Activated CD4-positive, alpha-beta T cell treated with anti-CD3 and anti-CD28 coated beads, Interleukin-2, amount 10 ng/mL, durations not matched to agents 7 days and 5 days (primary cell): ENCODE measurements around the gene NUP205. TPM values are rescaled to one million over a fixed set of nuclear protein-coding genes. Genes with fewer than 3 reads are reported as not detected.
"Not testable (repeated sequence)": the region's sequence is repeated elsewhere in the genome, so short reads cannot be mapped to it uniquely, and the experiment has no call there.

Experiments used
- CTCF ChIA-PET: fragments of 350-600 bp; sonication (Branson Sonifier 250); formaldehyde crosslinking; loops from one replicate; lab custom pipeline; 2021; ENCODE audit warnings: antibody characterized with exemption; lab: Charles Lee
- POLR2A ChIA-PET: fragments of 350-600 bp; sonication (Branson Sonifier 250); formaldehyde crosslinking; loops from one replicate; lab custom pipeline; 2021; ENCODE audit warnings: antibody characterized with exemption; lab: Charles Lee
- DNase-seq: peaks from one replicate; pipeline ENCODE4 v3.0.0-alpha.2; 2020
- H3K27ac Mint-ChIP-seq: one replicate; pipeline ENCODE4 v1.8.0; 2021; ENCODE audit warnings: mild to moderate bottlenecking, moderate library complexity, mixed read lengths
- H3K27me3 Mint-ChIP-seq: one replicate; pipeline ENCODE4 v1.8.0; 2021; ENCODE audit warnings: mixed read lengths
- H3K36me3 Mint-ChIP-seq: one replicate; pipeline ENCODE4 v1.8.0; 2021; ENCODE audit warnings: low read depth, mixed read lengths
- H3K4me1 Mint-ChIP-seq: one replicate; pipeline ENCODE4 v1.8.0; 2021; ENCODE audit warnings: mixed read lengths
- H3K4me3 Mint-ChIP-seq: one replicate; pipeline ENCODE4 v1.8.0; 2021; ENCODE audit warnings: mild to moderate bottlenecking, moderate library complexity, mixed read lengths
- H3K9me3 Mint-ChIP-seq: one replicate; pipeline ENCODE4 v1.8.0; 2021; ENCODE audit warnings: mixed read lengths
- total RNA-seq, 2 experiments: library from RNA; stranded (reverse); gene quantifications; one replicate each; pipeline ENCODE4 v1.2.3, GENCODE V29; 2021

NUP205 gene
- total RNA-seq, 2 experiments from 2014 or later = 88.8 to 99.5 TPM

DNA sequence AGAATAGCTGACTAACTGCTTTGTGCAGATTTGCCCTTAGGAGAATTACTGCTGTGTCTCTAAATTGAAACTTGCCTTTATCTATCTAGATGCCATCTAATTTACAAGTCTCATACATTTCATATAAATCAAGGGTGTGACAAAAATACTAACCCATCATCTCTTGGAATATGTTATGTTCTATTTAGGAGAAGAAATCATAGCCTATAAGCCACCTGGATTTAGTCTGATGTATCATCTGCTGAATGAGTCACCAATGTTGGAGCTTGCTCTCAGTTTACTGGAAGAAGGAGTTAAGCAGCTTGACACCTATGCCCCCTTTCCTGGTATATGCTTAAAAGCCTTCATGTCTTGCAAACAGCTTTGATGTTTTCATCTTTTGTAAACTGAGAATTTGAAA lies 43.5 kb downstream of the NUP205 start:
- CTCF ChIA-PET = no interaction called here

DNA sequence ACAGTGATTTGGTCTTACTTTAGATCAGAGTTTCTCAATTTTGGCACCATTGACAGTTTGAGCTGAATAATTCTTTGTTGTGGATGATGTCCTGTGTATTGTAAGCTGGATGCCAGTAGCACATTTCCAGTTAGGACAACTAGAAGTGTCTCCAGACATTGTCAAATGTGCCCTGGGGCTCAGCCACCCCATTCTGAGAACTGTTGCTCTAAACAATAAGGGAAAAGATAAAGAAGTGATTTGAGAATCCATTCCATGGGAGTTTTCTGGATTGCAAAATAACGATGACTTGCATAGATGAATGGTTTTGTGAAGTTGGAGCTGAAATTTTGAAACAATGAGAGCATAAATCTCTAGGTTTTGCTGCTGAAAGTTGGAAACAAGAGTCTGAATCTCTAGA lies 44.6 kb downstream of the NUP205 start:
- H3K4me1 Mint-ChIP-seq = no peaks in the 10 kb centered on the region
- H3K27ac Mint-ChIP-seq = no peak overlapping the region
- CTCF ChIA-PET = interaction anchor here (0.7 to 1.6 kb wide), 2 partner anchors 11 to 13 kb away, joined by 4 to 6 read pairs; no protein-coding TSS in a partner anchor
- H3K9me3 Mint-ChIP-seq = no peaks in the 10 kb centered on the region
- POLR2A ChIA-PET = no interaction called here
- no peak overlapping the region for H3K4me3 Mint-ChIP-seq
- H3K36me3 Mint-ChIP-seq = peaks cover 54% of the 10 kb centered on the region
- DNase-seq = no peak
- H3K27me3 Mint-ChIP-seq = no peaks in the 10 kb centered on the region

More for the DNA sequence above, 43.5 kb downstream of the NUP205 start:
- H3K9me3 Mint-ChIP-seq = no peaks in the 10 kb centered on the region
- H3K4me1 Mint-ChIP-seq = no peaks in the 10 kb centered on the region
- DNase-seq = no peak
- no peak overlapping the region for H3K27ac Mint-ChIP-seq
- POLR2A ChIA-PET = no interaction called here
- peaks cover 51% of the 10 kb centered on the region for H3K36me3 Mint-ChIP-seq
- H3K27me3 Mint-ChIP-seq = no peaks in the 10 kb centered on the region
- no peak overlapping the region for H3K4me3 Mint-ChIP-seq

DNA sequence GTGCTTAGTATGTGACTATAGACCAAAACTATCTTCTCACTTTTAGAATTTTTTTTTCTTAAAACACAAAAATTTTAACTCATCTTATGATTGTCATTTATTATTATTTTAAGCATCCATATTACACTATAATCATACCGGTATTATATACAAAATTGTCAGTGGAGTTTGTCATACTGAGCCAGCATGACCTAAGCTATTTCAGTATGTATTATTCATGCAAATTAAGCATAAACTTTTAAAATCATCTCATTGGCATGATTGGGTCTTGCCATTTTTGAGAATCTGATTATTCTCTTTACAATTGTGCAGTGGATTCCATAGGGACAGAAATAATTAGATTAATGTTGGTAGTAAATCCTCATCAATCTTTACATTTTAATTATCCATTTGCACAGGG lies 58.4 kb downstream of the NUP205 start:
- Mint-ChIP-seq H3K9me3 (no peaks in the 10 kb centered on the region), H3K4me3 (no peak overlapping the region), H3K4me1 (no peaks in the 10 kb centered on the region), H3K27ac (no peak overlapping the region), H3K27me3 (no peaks in the 10 kb centered on the region), H3K36me3 (peaks cover 29% of the 10 kb centered on the region)
- ChIA-PET POLR2A (no interaction called here), CTCF (interaction anchor here (0.6 to 1.2 kb wide), 2 partner anchors 29 to 492 kb away, joined by 3 read pairs; no protein-coding TSS in a partner anchor)
- DNase-seq = no peak

DNA sequence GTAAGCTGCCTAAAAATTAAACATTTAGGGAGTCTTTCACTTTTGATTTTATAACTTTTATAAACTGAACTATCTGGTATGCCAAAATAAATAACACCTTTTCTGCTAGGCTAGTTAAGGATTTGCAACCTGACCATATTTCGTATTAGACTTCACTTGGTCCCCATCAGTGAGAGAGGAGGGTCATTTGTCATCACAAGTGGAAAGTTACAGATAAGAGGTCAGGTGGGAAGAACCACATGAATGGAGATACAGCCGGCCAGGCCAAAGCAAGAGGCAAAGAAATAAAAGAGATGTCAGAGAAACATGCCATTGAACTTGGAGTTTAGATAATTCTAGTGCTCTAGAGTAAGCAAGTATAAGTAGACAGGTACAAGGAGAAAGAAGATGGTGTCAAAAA lies 60.1 kb downstream of the NUP205 start:
- Mint-ChIP-seq H3K4me3 (no peak overlapping the region), H3K9me3 (no peaks in the 10 kb centered on the region), H3K27ac (no peak overlapping the region), H3K36me3 (peaks cover 29% of the 10 kb centered on the region), H3K27me3 (no peaks in the 10 kb centered on the region), H3K4me1 (no peaks in the 10 kb centered on the region)
- ChIA-PET CTCF (no interaction called here), POLR2A (no interaction called here)
- DNase-seq = no peak

DNA sequence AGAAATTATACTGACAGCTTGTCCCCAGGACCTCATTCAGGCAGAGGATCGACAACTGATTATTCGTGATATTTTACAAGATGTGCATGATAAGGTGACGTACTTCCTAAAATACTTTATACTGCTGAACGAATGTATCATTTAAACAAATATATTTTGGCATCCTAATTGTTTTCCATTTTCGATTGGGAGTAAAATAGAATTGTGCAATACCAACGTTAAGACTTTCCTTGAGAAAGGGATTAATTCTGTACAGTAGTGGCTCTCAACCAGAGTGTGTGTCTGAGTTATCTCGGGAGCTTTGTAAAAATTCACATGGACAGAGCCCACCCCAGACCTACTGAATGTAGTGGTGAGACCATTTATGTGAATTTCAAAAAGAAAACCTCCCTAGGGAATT lies 60.8 kb downstream of the NUP205 start:
- POLR2A ChIA-PET = no interaction called here
- Mint-ChIP-seq H3K27me3 (no peaks in the 10 kb centered on the region), H3K4me3 (no peak overlapping the region), H3K27ac (no peak overlapping the region), H3K9me3 (no peaks in the 10 kb centered on the region), H3K36me3 (peaks cover 32% of the 10 kb centered on the region), H3K4me1 (no peaks in the 10 kb centered on the region)
- CTCF ChIA-PET = interaction anchor here (0.6 kb wide), 1 partner anchor 1657 kb away, joined by 3 read pairs; no protein-coding TSS in a partner anchor
- DNase-seq = no peak

DNA sequence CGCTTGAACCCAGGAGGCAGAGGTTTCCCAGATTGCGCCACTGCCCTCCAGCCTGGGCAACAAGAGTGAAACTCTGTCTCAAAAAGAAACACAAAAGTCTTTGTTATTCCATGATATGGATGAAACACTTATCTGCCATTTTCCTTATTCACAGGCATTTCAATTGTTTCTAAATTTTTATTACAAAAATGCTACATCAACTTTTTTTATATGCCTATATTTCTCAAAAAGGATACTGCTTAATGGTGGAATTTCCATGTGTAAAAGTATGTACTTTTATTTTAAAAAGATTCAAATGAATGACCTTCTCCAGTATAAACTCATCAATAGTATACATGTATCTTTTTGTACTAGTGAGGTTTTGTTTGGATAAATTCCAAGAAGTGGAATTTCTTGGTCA lies 62.7 kb downstream of the NUP205 start:
- no peaks in the 10 kb centered on the region for H3K4me1 Mint-ChIP-seq
- POLR2A ChIA-PET = no interaction called here
- H3K27me3 Mint-ChIP-seq = no peaks in the 10 kb centered on the region
- CTCF ChIA-PET = interaction anchor here (0.5 to 2.9 kb wide), 4 partner anchors 12 to 340 kb away, joined by 3 to 10 read pairs (median 5); no protein-coding TSS in a partner anchor
- no peak for DNase-seq
- peaks cover 36% of the 10 kb centered on the region for H3K36me3 Mint-ChIP-seq
- no peak overlapping the region for H3K4me3 Mint-ChIP-seq
- H3K27ac Mint-ChIP-seq = no peak overlapping the region
- no peaks in the 10 kb centered on the region for H3K9me3 Mint-ChIP-seq

DNA sequence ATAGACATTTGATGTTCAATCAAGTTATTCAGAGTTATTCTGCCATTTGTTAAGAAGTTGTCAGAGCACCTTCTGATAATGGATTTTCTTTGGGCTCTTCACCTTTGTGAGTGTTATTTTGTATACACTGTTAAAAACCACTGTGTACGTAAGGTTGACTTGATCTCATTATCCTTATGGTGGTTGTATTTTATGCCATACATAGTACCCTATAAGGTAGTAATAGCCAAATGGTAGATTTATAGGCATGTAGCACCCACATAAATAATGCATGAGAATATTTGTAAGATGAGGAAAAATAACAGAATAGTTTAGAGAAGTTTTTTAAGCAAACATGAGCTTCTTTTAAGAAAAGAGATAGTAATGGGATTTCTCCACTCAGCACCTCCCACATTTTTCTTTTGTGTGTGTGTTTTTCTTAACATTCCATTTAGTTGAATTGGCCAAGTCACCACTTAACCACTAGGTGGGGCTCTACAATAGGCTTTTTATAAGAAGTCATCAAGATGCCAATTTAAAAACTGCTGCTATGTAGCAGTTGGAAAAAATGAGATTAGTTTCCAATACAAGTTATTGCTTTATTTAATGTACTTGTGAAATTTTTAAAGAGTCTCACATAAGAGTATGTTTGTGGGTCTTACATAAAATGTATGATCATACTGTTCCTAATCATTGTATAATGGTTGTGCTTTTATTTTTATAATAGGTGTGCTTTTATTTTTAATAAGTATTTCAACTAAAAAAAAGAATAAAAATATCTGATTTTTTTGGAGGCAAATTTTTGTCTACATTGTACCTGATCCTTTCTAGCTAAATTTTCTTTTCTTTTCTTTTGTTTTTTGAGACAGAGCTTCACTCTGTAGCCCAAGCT lies 63.5 kb downstream of the NUP205 start:
- Mint-ChIP-seq H3K4me3 (no peak overlapping the region), H3K27ac (no peak overlapping the region), H3K4me1 (peaks cover 3% of the 10 kb centered on the region), H3K9me3 (no peaks in the 10 kb centered on the region), H3K27me3 (no peaks in the 10 kb centered on the region), H3K36me3 (peaks cover 42% of the 10 kb centered on the region)
- ChIA-PET POLR2A (no interaction called here), CTCF (interaction anchor here (0.5 to 2.9 kb wide), 4 partner anchors 11 to 38 kb away, joined by 3 to 10 read pairs (median 6); no protein-coding TSS in a partner anchor)
- peak; percentile 42 for DNase-seq

DNA sequence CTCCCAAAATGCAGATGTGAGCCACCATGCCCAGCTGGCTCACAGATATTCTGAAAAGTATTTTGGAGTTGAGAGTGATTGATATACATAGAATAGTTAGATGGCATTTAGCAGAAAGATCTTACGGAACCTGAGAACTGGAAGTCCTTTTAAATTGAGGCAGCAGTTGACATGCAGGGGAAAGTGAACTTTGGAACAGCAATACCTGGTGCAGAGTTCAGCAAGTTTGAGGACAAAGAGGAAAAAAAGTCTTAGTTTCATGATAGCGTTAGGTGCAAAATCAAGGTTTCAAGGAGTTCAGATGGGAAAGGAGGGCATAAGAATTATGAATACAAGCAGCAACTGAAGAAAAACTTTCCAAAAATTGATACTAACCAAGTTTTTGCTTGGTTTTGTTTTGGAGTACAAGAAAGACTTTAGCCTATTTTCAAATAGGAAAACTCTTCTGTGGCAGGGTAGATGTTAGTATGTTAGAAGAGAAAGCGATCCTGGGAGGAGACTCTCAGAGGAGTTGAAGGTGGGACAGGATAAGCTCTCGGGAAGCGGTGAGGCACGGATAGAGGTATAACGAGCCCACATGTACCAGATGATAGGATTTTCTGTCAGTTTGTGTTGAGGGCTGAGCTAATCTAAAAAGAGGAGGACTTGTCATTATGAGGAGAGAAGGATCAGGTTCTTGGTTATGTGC lies 76.6 kb downstream of the NUP205 start:
- Mint-ChIP-seq H3K36me3 (peaks cover 51% of the 10 kb centered on the region), H3K27ac (no peak overlapping the region), H3K9me3 (no peaks in the 10 kb centered on the region), H3K4me1 (no peaks in the 10 kb centered on the region), H3K4me3 (no peak overlapping the region), H3K27me3 (no peaks in the 10 kb centered on the region)
- no peak for DNase-seq
- ChIA-PET CTCF (interaction anchor here (1.6 kb wide), 1 partner anchor 11 kb away, joined by 9 read pairs; no protein-coding TSS in a partner anchor), POLR2A (no interaction called here)

DNA sequence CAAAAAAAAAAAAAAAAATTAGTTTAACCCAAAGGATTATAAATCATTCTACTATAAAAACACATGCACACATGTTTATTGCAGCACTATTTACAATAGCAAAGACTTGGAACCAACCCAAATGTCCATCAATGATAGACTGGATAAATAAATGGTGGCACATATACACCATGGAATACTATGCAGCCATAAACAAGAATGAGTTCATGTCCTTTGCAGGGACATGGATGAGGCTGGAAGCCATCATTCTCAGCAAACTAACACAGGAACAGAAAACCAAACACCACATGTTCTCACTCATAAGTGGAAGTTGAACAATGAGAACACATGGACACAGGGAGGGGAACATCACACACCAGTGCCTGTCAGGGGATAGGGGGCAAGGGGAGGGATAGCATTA lies 82.0 kb downstream of the NUP205 start:
- H3K4me3 Mint-ChIP-seq, H3K4me1 Mint-ChIP-seq, DNase-seq, CTCF ChIA-PET, H3K27me3 Mint-ChIP-seq, H3K9me3 Mint-ChIP-seq, H3K27ac Mint-ChIP-seq, POLR2A ChIA-PET: not testable (repeated sequence)
- H3K36me3 Mint-ChIP-seq = peaks cover 61% of the 10 kb centered on the region

DNA sequence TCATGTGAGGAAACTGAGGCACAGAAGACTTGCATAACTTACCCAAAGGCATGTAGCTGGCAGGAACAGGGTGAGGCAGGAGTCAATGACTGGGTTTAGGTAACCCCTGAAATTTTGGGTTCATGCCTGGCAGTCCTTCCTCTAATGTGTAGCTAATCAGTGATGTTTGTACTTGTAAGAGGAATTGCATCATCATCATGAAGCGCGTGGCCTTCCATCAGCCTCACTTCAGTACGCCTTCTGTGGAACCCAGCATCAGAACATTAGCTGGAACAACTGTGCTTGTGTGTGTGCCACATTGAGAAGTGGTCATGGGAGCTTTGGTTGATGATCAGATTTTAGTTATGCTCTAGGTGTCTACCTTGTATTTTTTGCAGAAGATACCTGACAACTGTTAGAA lies 86.4 kb downstream of the NUP205 start:
- H3K4me1 Mint-ChIP-seq = no peaks in the 10 kb centered on the region
- no peak overlapping the region for H3K27ac Mint-ChIP-seq
- POLR2A ChIA-PET = no interaction called here
- no peaks in the 10 kb centered on the region for H3K27me3 Mint-ChIP-seq
- H3K36me3 Mint-ChIP-seq = peaks cover 52% of the 10 kb centered on the region
- H3K4me3 Mint-ChIP-seq = no peak overlapping the region
- DNase-seq = no peak
- CTCF ChIA-PET = interaction anchor here (0.5 to 2.7 kb wide), 10 partner anchors 11 to 1050 kb away, joined by 3 to 22 read pairs (median 5); partner anchors contain the start of gene STMP1
- H3K9me3 Mint-ChIP-seq = no peaks in the 10 kb centered on the region

DNA sequence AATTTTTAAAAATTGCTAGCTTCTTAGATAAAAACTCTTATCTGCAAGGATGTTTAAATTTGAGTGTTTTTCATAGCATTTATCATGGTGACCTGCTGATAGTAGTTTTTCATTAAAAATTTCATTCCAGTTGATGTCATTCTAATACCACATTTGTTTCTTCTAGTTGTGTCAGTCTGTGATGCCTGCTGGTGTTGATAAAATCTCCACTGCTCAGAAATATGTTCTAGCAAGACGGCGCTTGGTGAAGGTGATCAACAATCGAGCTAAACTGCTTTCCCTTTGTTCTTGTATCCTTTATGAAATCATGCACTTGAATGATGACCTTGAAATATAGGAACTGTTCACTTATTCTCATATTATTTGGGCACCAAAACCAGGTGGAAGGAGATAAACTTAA lies 87.0 kb downstream of the NUP205 start:
- H3K27me3 Mint-ChIP-seq = no peaks in the 10 kb centered on the region
- peaks cover 49% of the 10 kb centered on the region for H3K36me3 Mint-ChIP-seq
- no peak overlapping the region for H3K4me3 Mint-ChIP-seq
- DNase-seq = no peak
- ChIA-PET POLR2A (no interaction called here), CTCF (interaction anchor here (0.8 to 2.7 kb wide), 12 partner anchors 11 to 370 kb away, joined by 3 to 22 read pairs (median 4); partner anchors contain the start of gene STMP1)
- no peak overlapping the region for H3K27ac Mint-ChIP-seq
- no peaks in the 10 kb centered on the region for H3K9me3 Mint-ChIP-seq
- no peaks in the 10 kb centered on the region for H3K4me1 Mint-ChIP-seq

DNA sequence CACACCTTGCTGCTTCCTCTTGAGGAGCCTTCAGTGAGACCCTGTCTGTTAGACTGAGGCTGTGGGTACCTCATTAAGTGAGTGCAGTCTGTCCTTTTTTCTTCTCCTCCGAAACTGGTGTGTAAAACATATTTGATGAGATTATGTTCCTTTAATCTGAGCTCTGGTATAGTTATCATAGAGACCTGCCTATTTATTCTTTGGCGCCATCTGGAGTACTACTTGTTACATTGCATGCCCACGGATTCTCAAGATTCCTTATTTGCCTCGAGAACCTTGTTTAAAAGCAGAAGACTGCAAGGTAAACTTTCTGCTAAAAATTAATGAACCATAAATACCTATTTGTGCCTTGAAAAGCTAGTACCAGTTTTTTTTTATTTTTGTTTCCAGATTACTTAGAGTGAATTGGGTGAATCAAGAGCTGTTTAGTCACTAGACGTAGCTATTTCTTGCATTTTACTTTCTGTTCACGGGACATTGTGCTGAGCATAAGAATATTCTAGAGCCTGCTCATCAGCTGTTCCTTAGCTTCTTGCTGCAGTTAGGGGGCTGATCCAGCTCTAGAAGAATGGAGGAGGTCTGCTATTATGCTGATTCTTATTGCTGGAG lies 87.7 kb downstream of the NUP205 start:
- no peaks in the 10 kb centered on the region for H3K27me3 Mint-ChIP-seq
- H3K27ac Mint-ChIP-seq = no peak overlapping the region
- DNase-seq = peak; percentile 48
- no peaks in the 10 kb centered on the region for H3K4me1 Mint-ChIP-seq
- no peaks in the 10 kb centered on the region for H3K9me3 Mint-ChIP-seq
- ChIA-PET POLR2A (no interaction called here), CTCF (interaction anchor here (0.7 to 2.7 kb wide), 13 partner anchors 12 to 371 kb away, joined by 3 to 22 read pairs (median 4); partner anchors contain the start of gene STMP1)
- H3K4me3 Mint-ChIP-seq = no peak overlapping the region
- H3K36me3 Mint-ChIP-seq = peaks cover 46% of the 10 kb centered on the region
